CD14-positive monocyte (primary cell): ENCODE results near the gene GRID2IP. TPM values are rescaled to one million over a fixed set of nuclear protein-coding genes. Genes with fewer than 3 reads are reported as not detected.
A peak's percentile ranks its signal among the peaks of the same experiment; 100 is the strongest.
"Not testable (repeated sequence)": the region's sequence is repeated elsewhere in the genome, so short reads cannot be mapped to it uniquely, and the experiment has no call there.

Experiments
- DNase-seq, 3 donors: peaks; one replicate each; pipeline ENCODE4 v3.0.0-alpha.2; 2011 to 2022
- H2AFZ ChIP-seq: 2 replicates; pipeline ENCODE4 v1.6.0; 2012; ENCODE audit warnings: mild to moderate bottlenecking, low read depth, low read length, inconsistent platforms; ENCODE audit not compliant: insufficient read depth, poor library complexity, severe bottlenecking
- H3K27ac ChIP-seq, 2 donors: 1 replicate in 1 of 2; 2 replicates in 1 of 2; pipeline ENCODE4 v1.5.1; 2012 to 2013; ENCODE audit warnings: low read length in 2 of 2, control low read depth in 1 of 2, inconsistent platforms in 1 of 2, low read depth in 1 of 2, mild to moderate bottlenecking in 1 of 2
- H3K27me3 ChIP-seq, 2 donors: one replicate each; pipeline versions ENCODE4 v1.6.0 to v1.6.1; 2011 to 2013; ENCODE audit warnings: low read length in 2 of 2; ENCODE audit not compliant: control insufficient read depth in 2 of 2, insufficient read depth in 2 of 2
- H3K36me3 ChIP-seq, 2 donors: replicated peaks in 1 of 2; 1 replicate in 1 of 2; 2 replicates in 1 of 2; pipeline versions ENCODE4 v1.5.1 to v1.6.1; 2012 to 2013; ENCODE audit warnings: low read length in 2 of 2, control low read depth in 1 of 2, inconsistent platforms in 1 of 2, mild to moderate bottlenecking in 1 of 2; ENCODE audit not compliant: insufficient read depth in 2 of 2, control insufficient read depth in 1 of 2
- H3K4me1 ChIP-seq, 2 donors: 1 replicate in 1 of 2; 2 replicates in 1 of 2; pipeline versions ENCODE4 v1.5.1 to v1.6.1; 2012 to 2013; ENCODE audit warnings: low read length in 2 of 2, control low read depth in 1 of 2, inconsistent platforms in 1 of 2, mild to moderate bottlenecking in 1 of 2, moderate library complexity in 1 of 2; ENCODE audit not compliant: insufficient read depth in 2 of 2, control insufficient read depth in 1 of 2
- H3K4me2 ChIP-seq: replicated peaks from 2 replicates; pipeline ENCODE3; 2012; ENCODE audit warnings: low read length, moderate library complexity, mild to moderate bottlenecking; ENCODE audit not compliant: poor library complexity, severe bottlenecking; ENCODE audit errors: extremely low read depth
- H3K4me3 ChIP-seq, 3 experiments: fragments of 200-600 bp in 1 of 3; sonication (generic) in 1 of 3; replicated peaks in 1 of 3; 1 replicate in 2 of 3; 2 replicates in 1 of 3; pipeline ENCODE4 v1.5.1; 2011 to 2013; ENCODE audit warnings: low read length in 3 of 3, mild to moderate bottlenecking in 3 of 3, control low read depth in 2 of 3, low read depth in 2 of 3, inconsistent platforms in 1 of 3, moderate library complexity in 1 of 3
- H3K79me2 ChIP-seq: 2 replicates; pipeline ENCODE4 v1.6.0; 2012; ENCODE audit warnings: mild to moderate bottlenecking, control low read depth, inconsistent platforms, low read length, moderate library complexity; ENCODE audit not compliant: insufficient read depth
- H3K9ac ChIP-seq: 2 replicates; pipeline ENCODE4 v1.6.0; 2017; ENCODE audit warnings: low read length, mild to moderate bottlenecking; ENCODE audit not compliant: insufficient read depth, poor library complexity, severe bottlenecking
- H3K9me3 ChIP-seq, 2 donors: replicated peaks in 1 of 2; 1 replicate in 1 of 2; 2 replicates in 1 of 2; pipeline versions ENCODE4 v1.5.1 to v1.6.1; 2012 to 2013; ENCODE audit warnings: low read length in 2 of 2, control low read depth in 1 of 2; ENCODE audit not compliant: control insufficient read depth in 1 of 2, insufficient read depth in 1 of 2
- H4K20me1 ChIP-seq: 2 replicates; pipeline ENCODE4 v1.6.0; 2012; ENCODE audit warnings: mild to moderate bottlenecking, low read length, control low read depth, moderate library complexity; ENCODE audit not compliant: insufficient read depth
- H3K27ac Mint-ChIP-seq, 7 donors: one replicate each; pipeline ENCODE4 v1.8.0; 2020; ENCODE audit warnings: mild to moderate bottlenecking in 7 of 7, mixed read lengths in 7 of 7, moderate library complexity in 6 of 7, inconsistent platforms in 2 of 7
- H3K27me3 Mint-ChIP-seq, 3 donors: one replicate each; pipeline ENCODE4 v1.8.0; 2021 to 2022; ENCODE audit warnings: low read depth in 3 of 3, mild to moderate bottlenecking in 3 of 3, mixed read lengths in 3 of 3, moderate library complexity in 3 of 3, inconsistent platforms in 1 of 3
- H3K36me3 Mint-ChIP-seq, 2 donors: one replicate each; pipeline ENCODE4 v1.8.0; 2020; ENCODE audit warnings: mixed read lengths in 2 of 2, inconsistent platforms in 1 of 2, mild to moderate bottlenecking in 1 of 2
- H3K4me1 Mint-ChIP-seq: one replicate; pipeline ENCODE4 v1.8.0; 2020; ENCODE audit warnings: mild to moderate bottlenecking, mixed read lengths
- H3K4me3 Mint-ChIP-seq, 2 donors: one replicate each; pipeline ENCODE4 v1.8.0; 2020; ENCODE audit warnings: mild to moderate bottlenecking in 2 of 2, mixed read lengths in 2 of 2, moderate library complexity in 1 of 2
- H3K9me3 Mint-ChIP-seq, 7 donors: one replicate each; pipeline ENCODE4 v1.8.0; 2020 to 2022; ENCODE audit warnings: mixed read lengths in 7 of 7, mild to moderate bottlenecking in 6 of 7, moderate library complexity in 6 of 7, inconsistent platforms in 2 of 7
- CTCF ChIP-seq: fragments of 200-600 bp; IDR thresholded peaks from one replicate; pipeline ENCODE4 v1.8.0; 2022; ENCODE audit warnings: antibody characterized with exemption, mild to moderate bottlenecking
- WGBS: methylation state at CpG from one replicate; pipeline ENCODE4 v1.1.5; 2013; ENCODE audit warnings: missing lambda C conversion rate; ENCODE audit not compliant: insufficient coverage; 5-methylcytosine and 5-hydroxymethylcytosine counted together
- intact Hi-C, 2 donors: fragments of 100-400 bp; cut with micrococcal nuclease; formaldehyde crosslinking; loops; one replicate each; pipeline versions ENCODE4 v1.15.0 to v1.15.1; 2023
- polyA plus RNA-seq, 3 donors: library from polyadenylated mRNA; depleted of rRNA in 1 of 3; unstranded in 2 of 3; stranded (reverse) in 1 of 3; fragments of 300-500 nt in 2 of 3; fragments of >200 nt in 1 of 3; fragmentation: Illumina TruSeq in 2 of 3; gene quantifications; 1 replicate in 2 of 3; 2 replicates in 1 of 3; pipeline ENCODE4 v1.2.3, GENCODE V29; 2012 to 2021

GRID2IP gene
- polyA plus RNA-seq, 3 donors: not detected

- peak within 1 kb of the TSS; percentile 86 to 93 (median 89) for H3K27ac Mint-ChIP-seq
- peak within 1 kb of the TSS; percentile 95 for H2AFZ ChIP-seq
- H3K36me3 ChIP-seq: peaks cover 17 to 24% of the 10 kb centered on the region in 2 donors
- H3K4me1 Mint-ChIP-seq: peaks cover 18% of the 10 kb centered on the region
- 30% methylated on average over 26 of the region's 51 CpGs for WGBS
- peak within 1 kb of the TSS; percentile 56 to 86 (median 85) for H3K4me3 ChIP-seq
- intact Hi-C loops: no loop called here
- peak within 1 kb of the TSS; percentile 87 for H3K4me2 ChIP-seq
- TF ChIP-seq CTCF: no peak
- no peaks in the 10 kb centered on the region for H4K20me1 ChIP-seq
- peaks cover 2 to 13% (median 2%) of the 10 kb centered on the region in 3 donors for H3K27me3 Mint-ChIP-seq
- H3K9me3 Mint-ChIP-seq: peaks cover 0 to 4% (median 0%) of the 10 kb centered on the region in 7 donors
- peak within 1 kb of the TSS; percentile 89 for H3K9ac ChIP-seq
- H3K4me3 Mint-ChIP-seq: peak within 1 kb of the TSS; percentile 84 to 88
- H3K36me3 Mint-ChIP-seq: peaks cover 23 to 36% of the 10 kb centered on the region in 2 donors
- peak; percentile 81 to 83 (median 83) for DNase-seq
- H3K9me3 ChIP-seq: no peaks in the 10 kb centered on the region
- no peaks in the 10 kb centered on the region for H3K27me3 ChIP-seq
- H3K27ac ChIP-seq: peak within 1 kb of the TSS; percentile 89 to 92
- H3K79me2 ChIP-seq: peaks cover 2% of the 10 kb centered on the region
- peaks cover 12 to 14% of the 10 kb centered on the region in 2 donors for H3K4me1 ChIP-seq
Measured at GRCh38 chr7:6577369-6578113, 26.3 kb upstream of the GRID2IP start, which contains the start of gene ZDHHC4. Gene ZDHHC4, plus strand, starts transcription at chr7:6577454. Its CDS starts 3,108 bp downstream, at chr7:6580562.

GRCh38 chr7:6576867-6577368 lies 25.7 kb upstream of the GRID2IP start:
- DNase-seq, intact Hi-C loops, H3K27me3 ChIP-seq, H3K9me3 Mint-ChIP-seq, H4K20me1 ChIP-seq, H3K79me2 ChIP-seq, H3K9me3 ChIP-seq: not testable (repeated sequence)
- Histone ChIP-seq H3K4me3 (peak overlapping the region; percentile 56 to 86 (median 85)), H3K4me2 (peak overlapping the region; percentile 87), H3K9ac (peak overlapping the region; percentile 89), H2AFZ (peak overlapping the region; percentile 95), H3K4me1 (peaks cover 12 to 14% of the 10 kb centered on the region in 2 donors), H3K27ac (peak overlapping the region in 1 of 2 donors; percentile 92), H3K36me3 (peaks cover 14 to 17% of the 10 kb centered on the region in 2 donors)
- Mint-ChIP-seq H3K4me3 (peak overlapping the region; percentile 65 to 84), H3K27ac (peak overlapping the region in 3 of 7 donors; percentile 45 to 88 (median 86)), H3K27me3 (peaks cover 2 to 14% (median 3%) of the 10 kb centered on the region in 3 donors), H3K36me3 (peaks cover 17 to 30% of the 10 kb centered on the region in 2 donors), H3K4me1 (peaks cover 18% of the 10 kb centered on the region)
- WGBS: 0% methylated on average over 6 of the region's 14 CpGs
